Testis (tissue), 2 donors: ENCODE measurements around the gene MAP4K4.

Experiments
- CTCF ChIP-seq, 3 experiments: fragments of 450-650 bp in 2 of 3; fragments of 200-600 bp in 1 of 3; sonication (generic) in 1 of 3; IDR thresholded peaks; one replicate each; pipeline ENCODE4 v1.5.1; 2016 to 2019; ENCODE audit warnings: antibody characterized with exemption in 3 of 3, mild to moderate bottlenecking in 2 of 3, moderate library complexity in 1 of 3
- POLR2A ChIP-seq: fragments of 450-650 bp; IDR thresholded peaks from one replicate; pipeline ENCODE4 v1.6.1; 2017; ENCODE audit warnings: antibody characterized with exemption, mild to moderate bottlenecking, moderate library complexity

GRCh38 chr2:101930019-101930418 lies 232.5 kb downstream of the MAP4K4 start:
- TF ChIP-seq CTCF (IDR thresholded peaks at IDR 0.05): no peak
- no peak for TF ChIP-seq POLR2A
